GM12864 (cell line): ENCODE measurements around the gene IMPA2.
"Not testable (repeated sequence)": the region's sequence is repeated elsewhere in the genome, so short reads cannot be mapped to it uniquely, and the experiment has no call there.

ENCODE experiments used
- DNase-seq: peaks from one replicate; pipeline ENCODE4 v3.0.0-alpha.2; 2011; ENCODE audit warnings: low read depth
- H3K4me3 ChIP-seq: 2 replicates; pipeline ENCODE4 v1.5.1; 2011; ENCODE audit warnings: mild to moderate bottlenecking, low read depth, low read length, control low read depth
- CTCF ChIP-seq: IDR thresholded peaks from 2 replicates; pipeline ENCODE4 v1.5.1; 2011; ENCODE audit warnings: low read depth, mild to moderate bottlenecking, moderate library complexity, low read length, control low read depth, inconsistent platforms; ENCODE audit errors: missing control alignments

IMPA2 gene

GRCh38 chr18:11955239-11956029, 25.9 kb upstream of the IMPA2 start:
- DNase-seq: no peak
- no peak for TF ChIP-seq CTCF
- no peak overlapping the region for H3K4me3 ChIP-seq

- no peak overlapping the region for H3K4me3 ChIP-seq
- no peak for DNase-seq
- no peak for TF ChIP-seq CTCF
These were observed 24.7 kb upstream of the IMPA2 start for GRCh38 chr18:11956371-11957308.

GRCh38 chr18:11957636-11958035, 23.7 kb upstream of the IMPA2 start:
- H3K4me3 ChIP-seq: no peak overlapping the region
- TF ChIP-seq CTCF: no peak
- DNase-seq: no peak

GRCh38 chr18:11959651-11960050, 21.7 kb upstream of the IMPA2 start:
- H3K4me3 ChIP-seq, DNase-seq: not testable (repeated sequence)

- H3K4me3 ChIP-seq: no peak overlapping the region
- no peak for DNase-seq
- TF ChIP-seq CTCF: no peak
These were observed 20.4 kb upstream of the IMPA2 start for GRCh38 chr18:11960743-11961380.

- no peak for TF ChIP-seq CTCF
- no peak overlapping the region for H3K4me3 ChIP-seq
These were observed 18.7 kb upstream of the IMPA2 start for GRCh38 chr18:11962597-11962996.

GRCh38 chr18:11963991-11964484, 17.3 kb upstream of the IMPA2 start:
- peak; percentile 21 for TF ChIP-seq CTCF
- H3K4me3 ChIP-seq: no peak overlapping the region
- DNase-seq: no peak

More at GRCh38 chr18:11962597-11962996, 18.7 kb upstream of the IMPA2 start:
- DNase-seq: no peak
